Keratinocyte (primary cell): ENCODE data around the gene DNM1. TPM values are rescaled to one million over a fixed set of nuclear protein-coding genes. Genes with fewer than 3 reads are reported as not detected.

Experiments used
- DNase-seq: peaks from one replicate; pipeline ENCODE4 v3.0.0-alpha.2; 2011; ENCODE audit warnings: low read depth, missing footprints, low spot score
- FAIRE-seq: peaks from 2 replicates; lab custom pipeline; 2011; peaks lifted over from hg19 to GRCh38; lab: Jason Lieb, UNC
- H2AFZ ChIP-seq: 2 replicates; pipeline ENCODE4 v1.6.0; 2012; ENCODE audit warnings: low read length, control low read depth, inconsistent platforms; ENCODE audit not compliant: control insufficient read depth
- H3K27ac ChIP-seq: 2 replicates; pipeline ENCODE4 v1.5.1; 2011; ENCODE audit warnings: low read length; ENCODE audit not compliant: control insufficient read depth, insufficient read depth
- H3K27me3 ChIP-seq: 3 replicates; pipeline ENCODE4 v1.6.0; 2011; ENCODE audit warnings: low read length; ENCODE audit not compliant: control insufficient read depth, insufficient read depth; ENCODE audit errors: extremely low read depth
- H3K36me3 ChIP-seq, 2 experiments: 2 replicates in 1 of 2; 3 replicates in 1 of 2; pipeline ENCODE4 v1.5.1; 2011; ENCODE audit warnings: low read length in 2 of 2, mild to moderate bottlenecking in 1 of 2; ENCODE audit not compliant: control insufficient read depth in 2 of 2, insufficient read depth in 2 of 2; ENCODE audit errors: extremely low read depth in 1 of 2
- H3K4me1 ChIP-seq: 3 replicates; pipeline ENCODE4 v1.5.1; 2011; ENCODE audit warnings: low read length; ENCODE audit not compliant: control insufficient read depth, insufficient read depth; ENCODE audit errors: extremely low read depth
- H3K4me2 ChIP-seq: 3 replicates; pipeline ENCODE4 v1.6.0; 2011; ENCODE audit warnings: low read depth, low read length; ENCODE audit not compliant: control insufficient read depth, insufficient read depth; ENCODE audit errors: extremely low read depth
- H3K4me3 ChIP-seq, 3 experiments: fragments of 200-600 bp in 1 of 3; sonication (generic) in 1 of 3; 2 replicates in 2 of 3; 3 replicates in 1 of 3; pipeline ENCODE4 v1.5.1; 2011 to 2016; ENCODE audit warnings: low read length in 3 of 3, mild to moderate bottlenecking in 3 of 3, control low read depth in 2 of 3, inconsistent platforms in 1 of 3, low read depth in 1 of 3, mixed read lengths in 1 of 3, mixed run types in 1 of 3, moderate library complexity in 1 of 3; ENCODE audit not compliant: control insufficient read depth in 2 of 3, insufficient read depth in 2 of 3; ENCODE audit errors: extremely low read depth in 1 of 3
- H3K79me2 ChIP-seq: 2 replicates; pipeline ENCODE4 v1.6.0; 2012; ENCODE audit warnings: low read length; ENCODE audit not compliant: control insufficient read depth, insufficient read depth
- H3K9ac ChIP-seq: 3 replicates; pipeline ENCODE4 v1.6.0; 2011; ENCODE audit warnings: low read length; ENCODE audit not compliant: control insufficient read depth, insufficient read depth; ENCODE audit errors: extremely low read depth
- H3K9me1 ChIP-seq: 3 replicates; pipeline ENCODE4 v1.6.0; 2011; ENCODE audit warnings: low read length; ENCODE audit not compliant: control insufficient read depth, insufficient read depth; ENCODE audit errors: extremely low read depth
- H3K9me3 ChIP-seq: 2 replicates; pipeline ENCODE4 v1.5.1; 2012; ENCODE audit warnings: low read depth, low read length; ENCODE audit not compliant: control insufficient read depth
- H4K20me1 ChIP-seq: 3 replicates; pipeline ENCODE4 v1.6.0; 2011; ENCODE audit warnings: low read length; ENCODE audit not compliant: control insufficient read depth, insufficient read depth; ENCODE audit errors: extremely low read depth
- CTCF ChIP-seq, 3 experiments: IDR thresholded peaks in 1 of 3; conservative IDR thresholded peaks in 1 of 3; optimal IDR thresholded peaks in 1 of 3; 2 replicates in 2 of 3; 3 replicates in 1 of 3; pipeline versions ENCODE3 to v1.5.1; 2011; ENCODE audit warnings: low read length in 3 of 3, mild to moderate bottlenecking in 3 of 3, moderate library complexity in 2 of 3, control low read depth in 1 of 3, inconsistent platforms in 1 of 3; ENCODE audit not compliant: insufficient read depth in 2 of 3; ENCODE audit errors: extremely low read depth in 1 of 3
- EZH2 ChIP-seq: IDR thresholded peaks from one replicate; pipeline ENCODE4 v1.6.1; 2012; ENCODE audit warnings: inconsistent platforms, mild to moderate bottlenecking, low read length, moderate library complexity
- dilution Hi-C: fragments of 300-500 bp; cut with MboI; formaldehyde crosslinking; loops from one replicate; pipeline ENCODE4 v1.7.0; 2020; ENCODE audit warnings: low sequenced_read_pairs; ENCODE audit not compliant: extremely low pct_ligation_motif_present
- polyA plus RNA-seq, 5 experiments: library from polyadenylated mRNA; depleted of rRNA in 3 of 5; stranded (reverse) in 3 of 5; stranded (forward) in 1 of 5; unstranded in 1 of 5; fragments of >200 nt; gene quantifications; 1 replicate in 1 of 5; 2 replicates in 3 of 5; 3 replicates in 1 of 5; pipeline versions ENCODE4 v1.2.1 to v1.2.3, GENCODE V29; 2011 to 2012; ENCODE audit warnings: missing spikeins in 2 of 5, low read depth in 1 of 5, low replicate concordance in 1 of 5

Gene DNM1
- polyA plus RNA-seq, 1 donor (not counting 4 experiments of a cell fraction or from before 2014, with no cell fraction given): 0.25 TPM

GRCh38 chr9:128159784-128160602 lies 43.2 kb upstream of the DNM1 start, which contains the start of gene BBLN:
BBLN (plus strand) TSS chr9:128160265; CDS start chr9:128160408, 143 bp downstream.
- dilution Hi-C loops: no loop called here
- no peak for TF ChIP-seq CTCF (optimal IDR thresholded peaks at IDR 0.05 in 1 of 3, IDR thresholded peaks at IDR 0.05 in 1 of 3, conservative IDR thresholded peaks at IDR 0.05 in 1 of 3; ENCODE audit: extremely low read depth in 1 of 3, insufficient read depth in 2 of 3, low read length in 3 of 3)
- TF ChIP-seq EZH2: no peak
- no peaks in the 10 kb centered on the region for H3K9me3 ChIP-seq
- peak within 1 kb of the TSS; percentile 69 for H3K27ac ChIP-seq
- H3K79me2 ChIP-seq: peaks cover 5% of the 10 kb centered on the region
- peak within 1 kb of the TSS; percentile 87 for H3K9ac ChIP-seq
- H2AFZ ChIP-seq: peak within 1 kb of the TSS; percentile 92
- peak within 1 kb of the TSS; percentile 94 for H3K4me2 ChIP-seq
- peaks cover 3% of the 10 kb centered on the region for H4K20me1 ChIP-seq
- peak; percentile 69 for DNase-seq
- no peak for FAIRE-seq
- H3K4me3 ChIP-seq: peak within 1 kb of the TSS; percentile 89 to 92 (median 90)
- peaks cover 19% of the 10 kb centered on the region for H3K4me1 ChIP-seq
- no peaks in the 10 kb centered on the region for H3K27me3 ChIP-seq
- no peaks in the 10 kb centered on the region for H3K9me1 ChIP-seq
- peaks cover 16 to 18% of the 10 kb centered on the region in 2 experiments for H3K36me3 ChIP-seq

GRCh38 chr9:128160603-128160987 lies 42.6 kb upstream of the DNM1 start:
- Histone ChIP-seq H3K4me2 (peak overlapping the region; percentile 94), H3K4me1 (peaks cover 19% of the 10 kb centered on the region), H3K79me2 (peaks cover 5% of the 10 kb centered on the region), H3K9me1 (no peaks in the 10 kb centered on the region), H3K27ac (peak overlapping the region; percentile 66), H3K36me3 (peaks cover 16 to 18% of the 10 kb centered on the region in 2 experiments), H3K9ac (peak overlapping the region; percentile 87), H2AFZ (peak overlapping the region; percentile 86), H3K9me3 (no peaks in the 10 kb centered on the region), H3K4me3 (peak overlapping the region; percentile 89 to 92 (median 90)), H4K20me1 (peaks cover 3% of the 10 kb centered on the region), H3K27me3 (no peaks in the 10 kb centered on the region)
- dilution Hi-C loops: no loop called here
- FAIRE-seq (no peak), DNase-seq (no peak)
- TF ChIP-seq CTCF (optimal IDR thresholded peaks at IDR 0.05 in 1 of 3, IDR thresholded peaks at IDR 0.05 in 1 of 3, conservative IDR thresholded peaks at IDR 0.05 in 1 of 3; ENCODE audit: extremely low read depth in 1 of 3, insufficient read depth in 2 of 3, low read length in 3 of 3): no peak
- TF ChIP-seq EZH2: no peak
